ENCODE measurements around the gene PAX8.

The PAX8 gene

GRCh38 chr2:113203901-113204519 is 74.7 kb downstream of the PAX8 start:
- no peaks in the 10 kb centered on the region for H3K79me2 ChIP-seq (ENCODE audit: insufficient read depth, low read length)
- no peaks in the 10 kb centered on the region for H3K9me3 ChIP-seq (ENCODE audit: insufficient read depth, low read length)
- no peak for TF ChIP-seq EZH2phosphoT487 (conservative IDR thresholded peaks at IDR 0.05; ENCODE audit: low read length)
- peak; percentile 66 for TF ChIP-seq CTCF (IDR thresholded peaks at IDR 0.05; ENCODE audit: insufficient read depth, low read length, poor library complexity, severe bottlenecking)
- H3K36me3 ChIP-seq (ENCODE audit: low read length) = no peaks in the 10 kb centered on the region
- no peak overlapping the region for H3K9ac ChIP-seq (ENCODE audit: low read length)
- H3K4me3 ChIP-seq (ENCODE audit: insufficient read depth, low read length, poor library complexity, severe bottlenecking) = no peak overlapping the region
- H3K9me2 ChIP-seq (replicated peaks; ENCODE audit: insufficient read depth, low read length) = no peaks in the 10 kb centered on the region
- H3K27me3 ChIP-seq (ENCODE audit: low read length) = no peaks in the 10 kb centered on the region
- no peaks in the 10 kb centered on the region for H4K20me1 ChIP-seq (ENCODE audit: low read depth, low read length)
- H3F3A ChIP-seq (ENCODE audit: insufficient read depth) = no peaks in the 10 kb centered on the region
- H3K4me2 ChIP-seq (ENCODE audit: low read depth, low read length, poor library complexity, severe bottlenecking) = no peak overlapping the region
- no peak overlapping the region for H3K27ac ChIP-seq (ENCODE audit: low read depth, low read length)
- no peak overlapping the region for H2AFZ ChIP-seq (ENCODE audit: low read depth, low read length, severe bottlenecking)

- H3K36me3 ChIP-seq (ENCODE audit: low read length) = no peaks in the 10 kb centered on the region
- H2AFZ ChIP-seq (ENCODE audit: low read depth, low read length, severe bottlenecking) = no peak overlapping the region
- no peak overlapping the region for H3K9ac ChIP-seq (ENCODE audit: low read length)
- no peak for TF ChIP-seq EZH2phosphoT487 (conservative IDR thresholded peaks at IDR 0.05; ENCODE audit: low read length)
- TF ChIP-seq CTCF (IDR thresholded peaks at IDR 0.05; ENCODE audit: insufficient read depth, low read length, poor library complexity, severe bottlenecking) = no peak
- H3F3A ChIP-seq (ENCODE audit: insufficient read depth) = no peaks in the 10 kb centered on the region
- no peaks in the 10 kb centered on the region for H3K9me3 ChIP-seq (ENCODE audit: insufficient read depth, low read length)
- no peak overlapping the region for H3K4me2 ChIP-seq (ENCODE audit: low read depth, low read length, poor library complexity, severe bottlenecking)
- no peaks in the 10 kb centered on the region for H3K9me2 ChIP-seq (replicated peaks; ENCODE audit: insufficient read depth, low read length)
- no peaks in the 10 kb centered on the region for H4K20me1 ChIP-seq (ENCODE audit: low read depth, low read length)
- H3K27me3 ChIP-seq (ENCODE audit: low read length) = no peaks in the 10 kb centered on the region
- H3K27ac ChIP-seq (ENCODE audit: low read depth, low read length) = no peak overlapping the region
- H3K4me3 ChIP-seq (ENCODE audit: insufficient read depth, low read length, poor library complexity, severe bottlenecking) = no peak overlapping the region
- H3K79me2 ChIP-seq (ENCODE audit: insufficient read depth, low read length) = no peaks in the 10 kb centered on the region
Measured at GRCh38 chr2:113203217-113203530, 75.5 kb downstream of the PAX8 start.

GRCh38 chr2:113202305-113203216 is 76.2 kb downstream of the PAX8 start:
- Histone ChIP-seq H3K9ac (ENCODE audit: low read length) (no peak overlapping the region), H3K9me3 (ENCODE audit: insufficient read depth, low read length) (no peaks in the 10 kb centered on the region), H3K4me3 (ENCODE audit: insufficient read depth, low read length, poor library complexity, severe bottlenecking) (no peak overlapping the region), H3K4me2 (ENCODE audit: low read depth, low read length, poor library complexity, severe bottlenecking) (no peak overlapping the region), H4K20me1 (ENCODE audit: low read depth, low read length) (no peaks in the 10 kb centered on the region), H3F3A (ENCODE audit: insufficient read depth) (no peaks in the 10 kb centered on the region), H3K9me2 (replicated peaks; ENCODE audit: insufficient read depth, low read length) (no peaks in the 10 kb centered on the region), H3K79me2 (ENCODE audit: insufficient read depth, low read length) (no peaks in the 10 kb centered on the region), H3K27me3 (ENCODE audit: low read length) (no peaks in the 10 kb centered on the region), H2AFZ (ENCODE audit: low read depth, low read length, severe bottlenecking) (no peak overlapping the region), H3K36me3 (ENCODE audit: low read length) (no peaks in the 10 kb centered on the region), H3K27ac (ENCODE audit: low read depth, low read length) (no peak overlapping the region)
- TF ChIP-seq CTCF (IDR thresholded peaks at IDR 0.05; ENCODE audit: insufficient read depth, low read length, poor library complexity, severe bottlenecking) = no peak
- TF ChIP-seq EZH2phosphoT487 (conservative IDR thresholded peaks at IDR 0.05; ENCODE audit: low read length) = no peak
